Measurements from ENCODE around the gene RAMP2. TPM values are rescaled to one million over a fixed set of nuclear protein-coding genes. Genes with fewer than 3 reads are reported as not detected.

The RAMP2 gene
- total and polyA plus RNA-seq, 2 of the 13 experiments (the other 11 are each of a cell fraction or from before 2014, with no cell fraction given) = 1.4 to 5.2 TPM

GRCh38 chr17:42803074-42803883 lies 42.3 kb downstream of the RAMP2 start (continued):
- no peak for TF ChIP-seq ATRX (CRISPR knock-in tag; IDR thresholded peaks at IDR 0.05; ENCODE audit: borderline replicate concordance)
- no peak for TF ChIP-seq KAT2B (IDR thresholded peaks at IDR 0.05; ENCODE audit: borderline replicate concordance, low read depth, low read length)
- TF ChIP-seq POLR2AphosphoS2 (IDR thresholded peaks at IDR 0.05; ENCODE audit: low read depth, low read length) = no peak
- TF ChIP-seq ZIK1 (CRISPR knock-in tag; IDR thresholded peaks at IDR 0.05; ENCODE audit: borderline replicate concordance, low read depth) = no peak
- TF ChIP-seq ZNF501 (CRISPR knock-in tag; IDR thresholded peaks at IDR 0.05) = 0 out of 2 replicates have a peak, but pooled peaks have one; percentile 29
- TF ChIP-seq THAP11 (CRISPR knock-in tag; IDR thresholded peaks at IDR 0.05) = peak; percentile 80
- TF ChIP-seq ZNF205 (CRISPR knock-in tag; IDR thresholded peaks at IDR 0.05) = peak; percentile 48; the same call in 1 of the 2 replicates
- TF ChIP-seq ZNF235 (CRISPR knock-in tag; IDR thresholded peaks at IDR 0.05; ENCODE audit: borderline replicate concordance) = no peak
- 0 out of 2 replicates have a peak, but pooled peaks have one; percentile 53 for TF ChIP-seq RCOR2 (CRISPR knock-in tag; IDR thresholded peaks at IDR 0.05)
- peak; percentile 26; the same call in 1 of the 2 replicates for TF ChIP-seq ZNF788 (CRISPR knock-in tag; IDR thresholded peaks at IDR 0.05; ENCODE audit: borderline replicate concordance)
- TF ChIP-seq KDM6A (CRISPR knock-in tag; IDR thresholded peaks at IDR 0.05; ENCODE audit: low read depth) = peak; percentile 68; the same call in 1 of the 2 replicates
- peak; percentile 46; the same call in 1 of the 2 replicates for TF ChIP-seq ZNF331 (CRISPR knock-in tag; IDR thresholded peaks at IDR 0.05)
- TF ChIP-seq, protein P1, sequence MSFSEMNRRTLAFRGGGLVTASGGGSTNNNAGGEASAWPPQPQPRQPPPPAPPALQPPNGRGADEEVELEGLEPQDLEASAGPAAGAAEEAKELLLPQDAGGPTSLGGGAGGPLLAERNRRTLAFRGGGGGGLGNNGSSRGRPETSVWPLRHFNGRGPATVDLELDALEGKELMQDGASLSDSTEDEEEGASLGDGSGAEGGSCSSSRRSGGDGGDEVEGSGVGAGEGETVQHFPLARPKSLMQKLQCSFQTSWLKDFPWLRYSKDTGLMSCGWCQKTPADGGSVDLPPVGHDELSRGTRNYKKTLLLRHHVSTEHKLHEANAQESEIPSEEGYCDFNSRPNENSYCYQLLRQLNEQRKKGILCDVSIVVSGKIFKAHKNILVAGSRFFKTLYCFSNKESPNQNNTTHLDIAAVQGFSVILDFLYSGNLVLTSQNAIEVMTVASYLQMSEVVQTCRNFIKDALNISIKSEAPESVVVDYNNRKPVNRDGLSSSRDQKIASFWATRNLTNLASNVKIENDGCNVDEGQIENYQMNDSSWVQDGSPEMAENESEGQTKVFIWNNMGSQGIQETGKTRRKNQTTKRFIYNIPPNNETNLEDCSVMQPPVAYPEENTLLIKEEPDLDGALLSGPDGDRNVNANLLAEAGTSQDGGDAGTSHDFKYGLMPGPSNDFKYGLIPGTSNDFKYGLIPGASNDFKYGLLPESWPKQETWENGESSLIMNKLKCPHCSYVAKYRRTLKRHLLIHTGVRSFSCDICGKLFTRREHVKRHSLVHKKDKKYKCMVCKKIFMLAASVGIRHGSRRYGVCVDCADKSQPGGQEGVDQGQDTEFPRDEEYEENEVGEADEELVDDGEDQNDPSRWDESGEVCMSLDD (CRISPR knock-in tag; IDR thresholded peaks at IDR 0.05; ENCODE audit: borderline replicate concordance) = 0 out of 2 replicates have a peak, but pooled peaks have one; percentile 21
- TF ChIP-seq, protein P2, sequence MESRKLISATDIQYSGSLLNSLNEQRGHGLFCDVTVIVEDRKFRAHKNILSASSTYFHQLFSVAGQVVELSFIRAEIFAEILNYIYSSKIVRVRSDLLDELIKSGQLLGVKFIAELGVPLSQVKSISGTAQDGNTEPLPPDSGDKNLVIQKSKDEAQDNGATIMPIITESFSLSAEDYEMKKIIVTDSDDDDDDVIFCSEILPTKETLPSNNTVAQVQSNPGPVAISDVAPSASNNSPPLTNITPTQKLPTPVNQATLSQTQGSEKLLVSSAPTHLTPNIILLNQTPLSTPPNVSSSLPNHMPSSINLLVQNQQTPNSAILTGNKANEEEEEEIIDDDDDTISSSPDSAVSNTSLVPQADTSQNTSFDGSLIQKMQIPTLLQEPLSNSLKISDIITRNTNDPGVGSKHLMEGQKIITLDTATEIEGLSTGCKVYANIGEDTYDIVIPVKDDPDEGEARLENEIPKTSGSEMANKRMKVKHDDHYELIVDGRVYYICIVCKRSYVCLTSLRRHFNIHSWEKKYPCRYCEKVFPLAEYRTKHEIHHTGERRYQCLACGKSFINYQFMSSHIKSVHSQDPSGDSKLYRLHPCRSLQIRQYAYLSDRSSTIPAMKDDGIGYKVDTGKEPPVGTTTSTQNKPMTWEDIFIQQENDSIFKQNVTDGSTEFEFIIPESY (CRISPR knock-in tag; IDR thresholded peaks at IDR 0.05) = no peak
- peak; percentile 23; the same call in 1 of the 2 replicates for TF ChIP-seq HDAC1 (CRISPR knock-in tag; IDR thresholded peaks at IDR 0.05)
- no peak for TF ChIP-seq SRY (CRISPR knock-in tag; IDR thresholded peaks at IDR 0.05)
- peak; percentile 45; the same call in 1 of the 2 replicates for TF ChIP-seq ETV5 (CRISPR knock-in tag; IDR thresholded peaks at IDR 0.05; ENCODE audit: borderline replicate concordance)
- no peak for TF ChIP-seq ZNF280B (CRISPR knock-in tag; IDR thresholded peaks at IDR 0.05; ENCODE audit: borderline replicate concordance)
- TF ChIP-seq TARDBP (CRISPR knock-in tag; IDR thresholded peaks at IDR 0.05) = peak; percentile 33; the same call in 1 of the 2 replicates
- peak; percentile 56; the same call in 1 of the 2 replicates for TF ChIP-seq ZNF430 (CRISPR knock-in tag; IDR thresholded peaks at IDR 0.05)
- no peak for TF ChIP-seq ZSCAN9 (CRISPR knock-in tag; IDR thresholded peaks at IDR 0.05; ENCODE audit: borderline replicate concordance)
- peak; percentile 40; the same call in 1 of the 2 replicates for TF ChIP-seq IRF2 (CRISPR knock-in tag; IDR thresholded peaks at IDR 0.05)
- no peak for TF ChIP-seq ZNF138 (CRISPR knock-in tag; IDR thresholded peaks at IDR 0.05; ENCODE audit: low read depth)
- peak; percentile 55; the same call in 1 of the 2 replicates for TF ChIP-seq ZNF317 (CRISPR knock-in tag; IDR thresholded peaks at IDR 0.05)
- peak; percentile 87 for TF ChIP-seq BCL6 (CRISPR knock-in tag; IDR thresholded peaks at IDR 0.05)
